ENCODE results near the gene CACNA1S.

Gene CACNA1S

GRCh38 chr1:201065686-201066085 is 46.5 kb downstream of the CACNA1S start:
- Histone ChIP-seq H4K91ac (ENCODE audit: low read depth, low read length, poor library complexity) (peak overlapping the region; percentile 66), H2AFZ (ENCODE audit: low read length) (no peak overlapping the region), H3K79me1 (ENCODE audit: low read depth, low read length) (no peaks in the 10 kb centered on the region), H3K4me3 (ENCODE audit: low read length in 2 of 2) (no peak overlapping the region), H3K27me3 (ENCODE audit: control insufficient read depth in 3 of 3, insufficient read depth in 3 of 3, low read depth in 1 of 3, low read length in 3 of 3) (peaks cover 0 to 13% (median 0%) of the 10 kb centered on the region in 3 experiments), H3K4me1 (ENCODE audit: control insufficient read depth in 2 of 2, insufficient read depth in 1 of 2, low read depth in 1 of 2, low read length in 2 of 2) (peaks cover 18 to 19% of the 10 kb centered on the region in 2 donors), H3K9ac (ENCODE audit: low read depth, low read length, poor library complexity) (no peak overlapping the region), H3K36me3 (replicated peaks in 1 of 2; ENCODE audit: control insufficient read depth in 2 of 2, insufficient read depth in 2 of 2, low read length in 2 of 2) (no peaks in the 10 kb centered on the region), H3K23ac (ENCODE audit: low read depth, low read length, poor library complexity) (no peak overlapping the region), H3K14ac (ENCODE audit: low read length) (no peak overlapping the region), H2BK15ac (ENCODE audit: low read length) (no peak overlapping the region), H3K27ac (replicated peaks; ENCODE audit: low read length) (no peak overlapping the region), H3K9me3 (replicated peaks in 1 of 2; ENCODE audit: control insufficient read depth in 2 of 2, insufficient read depth in 1 of 2, low read depth in 1 of 2, low read length in 2 of 2) (no peaks in the 10 kb centered on the region), H2AK5ac (ENCODE audit: low read depth, low read length) (peak overlapping the region; percentile 51), H3K4me2 (ENCODE audit: insufficient read depth, low read length, poor library complexity, severe bottlenecking) (no peak overlapping the region), H3K18ac (ENCODE audit: low read length) (peak overlapping the region; percentile 83), H3K4ac (ENCODE audit: low read length) (no peak overlapping the region), H2BK120ac (ENCODE audit: low read depth, low read length) (peak overlapping the region; percentile 47), H2BK12ac (ENCODE audit: low read length) (no peak overlapping the region), H2BK5ac (ENCODE audit: low read length) (no peak overlapping the region), H4K8ac (ENCODE audit: low read depth, low read length) (no peak overlapping the region)
- WGBS, 2 donors (ENCODE audit: extremely low coverage in 2 of 2, insufficient read length in 2 of 2, insufficient replicate concordance in 1 of 2), result no CpG with 5 or more reads among the region's 10 CpGs
- no peak for DNase-seq (ENCODE audit: low spot score)

- DNase-seq (ENCODE audit: low spot score), result no peak
- Histone ChIP-seq H4K91ac (ENCODE audit: low read depth, low read length, poor library complexity) (no peak overlapping the region), H3K36me3 (replicated peaks in 1 of 2; ENCODE audit: control insufficient read depth in 2 of 2, insufficient read depth in 2 of 2, low read length in 2 of 2) (no peaks in the 10 kb centered on the region), H3K9ac (ENCODE audit: low read depth, low read length, poor library complexity) (no peak overlapping the region), H2BK12ac (ENCODE audit: low read length) (no peak overlapping the region), H3K4me3 (ENCODE audit: low read length in 2 of 2) (no peak overlapping the region), H2AFZ (ENCODE audit: low read length) (no peak overlapping the region), H3K4me2 (ENCODE audit: insufficient read depth, low read length, poor library complexity, severe bottlenecking) (no peak overlapping the region), H2BK5ac (ENCODE audit: low read length) (no peak overlapping the region), H2BK120ac (ENCODE audit: low read depth, low read length) (no peak overlapping the region), H2BK15ac (ENCODE audit: low read length) (peak overlapping the region; percentile 12), H4K8ac (ENCODE audit: low read depth, low read length) (no peak overlapping the region), H3K14ac (ENCODE audit: low read length) (no peak overlapping the region), H3K23ac (ENCODE audit: low read depth, low read length, poor library complexity) (peak overlapping the region; percentile 26), H3K4me1 (ENCODE audit: control insufficient read depth in 2 of 2, insufficient read depth in 1 of 2, low read depth in 1 of 2, low read length in 2 of 2) (peaks cover 18 to 19% of the 10 kb centered on the region in 2 donors), H3K27ac (replicated peaks; ENCODE audit: low read length) (no peak overlapping the region), H3K4ac (ENCODE audit: low read length) (no peak overlapping the region), H3K18ac (ENCODE audit: low read length) (no peak overlapping the region), H3K9me3 (replicated peaks in 1 of 2; ENCODE audit: control insufficient read depth in 2 of 2, insufficient read depth in 1 of 2, low read depth in 1 of 2, low read length in 2 of 2) (no peaks in the 10 kb centered on the region), H2AK5ac (ENCODE audit: low read depth, low read length) (no peak overlapping the region), H3K27me3 (ENCODE audit: control insufficient read depth in 3 of 3, insufficient read depth in 3 of 3, low read depth in 1 of 3, low read length in 3 of 3) (peaks cover 0 to 13% (median 0%) of the 10 kb centered on the region in 3 experiments), H3K79me1 (ENCODE audit: low read depth, low read length) (no peaks in the 10 kb centered on the region)
- no CpG with 5 or more reads among the region's 8 CpGs for WGBS, 2 donors (ENCODE audit: extremely low coverage in 2 of 2, insufficient read length in 2 of 2, insufficient replicate concordance in 1 of 2)
These were observed 47.4 kb downstream of the CACNA1S start for GRCh38 chr1:201064806-201065205.

- H3K36me3 ChIP-seq (replicated peaks in 1 of 2; ENCODE audit: control insufficient read depth in 2 of 2, insufficient read depth in 2 of 2, low read length in 2 of 2), result no peaks in the 10 kb centered on the region
- H4K91ac ChIP-seq (ENCODE audit: low read depth, low read length, poor library complexity), result no peak overlapping the region
- no peak overlapping the region for H3K18ac ChIP-seq (ENCODE audit: low read length)
- H2BK12ac ChIP-seq (ENCODE audit: low read length), result no peak overlapping the region
- WGBS, 2 donors (ENCODE audit: extremely low coverage in 2 of 2, insufficient read length in 2 of 2, insufficient replicate concordance in 1 of 2), result no CpG with 5 or more reads among the region's 7 CpGs
- H2AK5ac ChIP-seq (ENCODE audit: low read depth, low read length), result peak overlapping the region; percentile 4
- no peak overlapping the region for H2BK5ac ChIP-seq (ENCODE audit: low read length)
- no peak overlapping the region for H3K4me3 ChIP-seq (ENCODE audit: low read length in 2 of 2)
- H3K27ac ChIP-seq (replicated peaks; ENCODE audit: low read length), result no peak overlapping the region
- H4K8ac ChIP-seq (ENCODE audit: low read depth, low read length), result no peak overlapping the region
- no peak overlapping the region for H3K4ac ChIP-seq (ENCODE audit: low read length)
- H3K27me3 ChIP-seq (ENCODE audit: control insufficient read depth in 3 of 3, insufficient read depth in 3 of 3, low read depth in 1 of 3, low read length in 3 of 3), result peaks cover 0 to 13% (median 0%) of the 10 kb centered on the region in 3 experiments
- no peak overlapping the region for H3K9ac ChIP-seq (ENCODE audit: low read depth, low read length, poor library complexity)
- H3K14ac ChIP-seq (ENCODE audit: low read length), result no peak overlapping the region
- no peak for DNase-seq (ENCODE audit: low spot score)
- no peak overlapping the region for H2AFZ ChIP-seq (ENCODE audit: low read length)
- no peak overlapping the region for H2BK15ac ChIP-seq (ENCODE audit: low read length)
- H3K4me2 ChIP-seq (ENCODE audit: insufficient read depth, low read length, poor library complexity, severe bottlenecking), result no peak overlapping the region
- H3K9me3 ChIP-seq (replicated peaks in 1 of 2; ENCODE audit: control insufficient read depth in 2 of 2, insufficient read depth in 1 of 2, low read depth in 1 of 2, low read length in 2 of 2), result no peaks in the 10 kb centered on the region
- H2BK120ac ChIP-seq (ENCODE audit: low read depth, low read length), result no peak overlapping the region
- no peaks in the 10 kb centered on the region for H3K79me1 ChIP-seq (ENCODE audit: low read depth, low read length)
- peaks cover 10 to 22% of the 10 kb centered on the region in 2 donors for H3K4me1 ChIP-seq (ENCODE audit: control insufficient read depth in 2 of 2, insufficient read depth in 1 of 2, low read depth in 1 of 2, low read length in 2 of 2)
- no peak overlapping the region for H3K23ac ChIP-seq (ENCODE audit: low read depth, low read length, poor library complexity)
These were observed 49.1 kb downstream of the CACNA1S start for GRCh38 chr1:201063145-201063544.

- Histone ChIP-seq H2AFZ (ENCODE audit: low read length) (peak overlapping the region; percentile 47), H3K14ac (ENCODE audit: low read length) (no peak overlapping the region), H2BK12ac (ENCODE audit: low read length) (peak overlapping the region; percentile 53), H2BK120ac (ENCODE audit: low read depth, low read length) (no peak overlapping the region), H3K79me1 (ENCODE audit: low read depth, low read length) (no peaks in the 10 kb centered on the region), H3K18ac (ENCODE audit: low read length) (peak overlapping the region; percentile 91), H2BK15ac (ENCODE audit: low read length) (peak overlapping the region; percentile 50), H3K4ac (ENCODE audit: low read length) (no peak overlapping the region), H3K9me3 (replicated peaks in 1 of 2; ENCODE audit: control insufficient read depth in 2 of 2, insufficient read depth in 1 of 2, low read depth in 1 of 2, low read length in 2 of 2) (no peaks in the 10 kb centered on the region), H4K91ac (ENCODE audit: low read depth, low read length, poor library complexity) (peak overlapping the region; percentile 60), H2AK5ac (ENCODE audit: low read depth, low read length) (peak overlapping the region; percentile 17), H3K36me3 (replicated peaks in 1 of 2; ENCODE audit: control insufficient read depth in 2 of 2, insufficient read depth in 2 of 2, low read length in 2 of 2) (no peaks in the 10 kb centered on the region), H4K8ac (ENCODE audit: low read depth, low read length) (peak overlapping the region; percentile 95), H2BK5ac (ENCODE audit: low read length) (peak overlapping the region; percentile 48), H3K27ac (replicated peaks; ENCODE audit: low read length) (no peak overlapping the region), H3K4me3 (ENCODE audit: low read length in 2 of 2) (no peak overlapping the region), H3K23ac (ENCODE audit: low read depth, low read length, poor library complexity) (no peak overlapping the region), H3K4me1 (ENCODE audit: control insufficient read depth in 2 of 2, insufficient read depth in 1 of 2, low read depth in 1 of 2, low read length in 2 of 2) (peaks cover 10 to 22% of the 10 kb centered on the region in 2 donors), H3K9ac (ENCODE audit: low read depth, low read length, poor library complexity) (no peak overlapping the region), H3K4me2 (ENCODE audit: insufficient read depth, low read length, poor library complexity, severe bottlenecking) (no peak overlapping the region), H3K27me3 (ENCODE audit: control insufficient read depth in 3 of 3, insufficient read depth in 3 of 3, low read depth in 1 of 3, low read length in 3 of 3) (peaks cover 0 to 10% (median 0%) of the 10 kb centered on the region in 3 experiments)
- DNase-seq (ENCODE audit: low spot score), result peak; percentile 30
- no CpG with 5 or more reads among the region's 8 CpGs for WGBS, 2 donors (ENCODE audit: extremely low coverage in 2 of 2, insufficient read length in 2 of 2, insufficient replicate concordance in 1 of 2)
These were observed 49.6 kb downstream of the CACNA1S start for GRCh38 chr1:201062511-201063091.

All from neuronal stem cell (in vitro differentiated cells).